ENCODE results near the gene DENND10.

Gene DENND10, protein sequence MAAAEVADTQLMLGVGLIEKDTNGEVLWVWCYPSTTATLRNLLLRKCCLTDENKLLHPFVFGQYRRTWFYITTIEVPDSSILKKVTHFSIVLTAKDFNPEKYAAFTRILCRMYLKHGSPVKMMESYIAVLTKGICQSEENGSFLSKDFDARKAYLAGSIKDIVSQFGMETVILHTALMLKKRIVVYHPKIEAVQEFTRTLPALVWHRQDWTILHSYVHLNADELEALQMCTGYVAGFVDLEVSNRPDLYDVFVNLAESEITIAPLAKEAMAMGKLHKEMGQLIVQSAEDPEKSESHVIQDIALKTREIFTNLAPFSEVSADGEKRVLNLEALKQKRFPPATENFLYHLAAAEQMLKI

DNA sequence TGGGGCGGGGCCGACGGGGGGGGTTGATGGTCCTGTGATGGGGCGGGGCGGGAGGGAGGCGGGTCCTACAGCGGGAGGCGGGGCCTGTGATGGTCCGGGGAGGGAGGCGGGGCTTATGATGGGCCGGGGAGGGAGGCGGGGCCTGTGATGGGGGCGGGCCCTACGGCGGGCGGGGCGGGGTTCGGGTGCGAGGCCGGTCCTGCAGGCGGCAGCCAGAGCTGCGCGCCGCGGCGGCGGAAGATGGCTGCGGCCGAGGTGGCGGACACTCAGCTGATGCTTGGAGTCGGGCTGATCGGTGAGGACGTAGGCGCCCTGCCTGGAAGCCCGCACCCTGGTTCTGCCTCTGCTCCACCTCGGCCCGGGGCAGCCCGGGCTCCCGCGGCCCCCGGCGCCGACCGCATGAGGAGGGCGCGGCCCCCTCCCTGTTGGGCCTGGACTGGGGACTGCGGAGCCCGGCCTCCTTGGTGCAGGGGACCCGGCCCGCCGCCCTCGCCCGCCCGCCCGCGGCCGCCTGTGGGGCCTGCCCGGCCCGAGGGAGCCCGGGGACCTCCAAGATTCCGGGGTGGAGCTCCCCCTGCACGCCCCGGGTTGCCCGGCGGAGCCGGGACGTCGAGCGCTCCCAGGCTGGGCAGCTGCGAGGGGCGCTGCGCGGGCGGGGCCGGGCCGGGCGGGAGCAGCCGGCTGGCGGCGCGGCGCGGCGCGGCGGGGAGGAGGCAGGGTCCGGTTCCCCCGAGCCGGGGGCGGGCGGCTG lies at the start of gene DENND10:
Gene DENND10, plus strand, starts transcription at position 211 of the 751 bp plus-strand sequence. Its CDS starts 30 bp downstream, at position 241.
- DNase-seq (ENCODE audit: low read depth in 2 of 2), result peak; percentile 83 to 91
- TF ChIP-seq, protein P1, sequence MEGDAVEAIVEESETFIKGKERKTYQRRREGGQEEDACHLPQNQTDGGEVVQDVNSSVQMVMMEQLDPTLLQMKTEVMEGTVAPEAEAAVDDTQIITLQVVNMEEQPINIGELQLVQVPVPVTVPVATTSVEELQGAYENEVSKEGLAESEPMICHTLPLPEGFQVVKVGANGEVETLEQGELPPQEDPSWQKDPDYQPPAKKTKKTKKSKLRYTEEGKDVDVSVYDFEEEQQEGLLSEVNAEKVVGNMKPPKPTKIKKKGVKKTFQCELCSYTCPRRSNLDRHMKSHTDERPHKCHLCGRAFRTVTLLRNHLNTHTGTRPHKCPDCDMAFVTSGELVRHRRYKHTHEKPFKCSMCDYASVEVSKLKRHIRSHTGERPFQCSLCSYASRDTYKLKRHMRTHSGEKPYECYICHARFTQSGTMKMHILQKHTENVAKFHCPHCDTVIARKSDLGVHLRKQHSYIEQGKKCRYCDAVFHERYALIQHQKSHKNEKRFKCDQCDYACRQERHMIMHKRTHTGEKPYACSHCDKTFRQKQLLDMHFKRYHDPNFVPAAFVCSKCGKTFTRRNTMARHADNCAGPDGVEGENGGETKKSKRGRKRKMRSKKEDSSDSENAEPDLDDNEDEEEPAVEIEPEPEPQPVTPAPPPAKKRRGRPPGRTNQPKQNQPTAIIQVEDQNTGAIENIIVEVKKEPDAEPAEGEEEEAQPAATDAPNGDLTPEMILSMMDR (IDR thresholded peaks at IDR 0.05; ENCODE audit: low read depth, low read length), result no peak
- H3K4me3 ChIP-seq (replicated peaks in 1 of 2; ENCODE audit: low read depth in 2 of 2, low read length in 2 of 2), result peak within 1 kb of the TSS; percentile 75 to 78

DNA sequence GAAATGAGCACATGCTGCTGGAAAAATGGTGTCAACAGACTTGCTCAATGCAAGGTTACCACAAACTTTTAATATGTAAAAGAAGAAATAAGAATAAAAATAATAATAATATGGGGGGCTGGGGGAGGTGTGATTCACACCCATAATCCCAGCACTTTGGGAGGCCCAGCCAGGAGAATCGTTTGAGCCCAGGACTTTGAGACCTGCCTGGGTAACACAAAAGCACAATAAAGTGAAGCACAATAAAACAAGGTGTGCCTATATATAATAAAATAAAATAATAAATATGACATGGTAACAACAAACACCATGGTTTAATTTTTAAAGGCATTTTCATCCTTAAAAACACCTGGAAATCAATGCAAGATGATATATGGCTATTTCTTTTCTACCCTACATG lies 48.4 kb upstream of the DENND10 start:
- TF ChIP-seq, protein P1 (IDR thresholded peaks at IDR 0.05; ENCODE audit: low read depth, low read length), result no peak
- DNase-seq (ENCODE audit: low read depth in 2 of 2), result no peak
- no peak overlapping the region for H3K4me3 ChIP-seq (replicated peaks in 1 of 2; ENCODE audit: low read depth in 2 of 2, low read length in 2 of 2)

DNA sequence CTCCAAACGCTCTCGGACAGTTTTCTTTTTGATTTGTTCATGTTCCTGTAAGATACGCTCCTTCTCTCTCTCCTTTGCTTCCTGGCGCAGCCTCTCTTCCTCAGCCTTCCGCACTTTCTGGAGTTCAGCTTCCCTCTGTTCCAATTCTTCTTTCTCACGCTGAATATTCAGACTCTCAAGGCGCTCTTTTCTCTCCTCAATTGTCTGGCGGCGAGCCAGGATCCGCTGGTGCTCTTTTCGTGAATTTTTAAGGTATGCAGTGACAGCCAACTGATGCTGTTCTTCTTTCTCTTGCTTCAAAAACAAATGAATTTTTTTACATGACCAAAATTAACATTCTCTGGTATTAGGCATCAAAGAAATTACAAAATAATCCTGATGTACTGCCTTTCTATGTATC lies 45.9 kb upstream of the DENND10 start:
- H3K4me3 ChIP-seq (replicated peaks in 1 of 2; ENCODE audit: low read depth in 2 of 2, low read length in 2 of 2), result no peak overlapping the region
- TF ChIP-seq, protein P1 (IDR thresholded peaks at IDR 0.05; ENCODE audit: low read depth, low read length), result no peak
- no peak for DNase-seq (ENCODE audit: low read depth in 2 of 2)

DNA sequence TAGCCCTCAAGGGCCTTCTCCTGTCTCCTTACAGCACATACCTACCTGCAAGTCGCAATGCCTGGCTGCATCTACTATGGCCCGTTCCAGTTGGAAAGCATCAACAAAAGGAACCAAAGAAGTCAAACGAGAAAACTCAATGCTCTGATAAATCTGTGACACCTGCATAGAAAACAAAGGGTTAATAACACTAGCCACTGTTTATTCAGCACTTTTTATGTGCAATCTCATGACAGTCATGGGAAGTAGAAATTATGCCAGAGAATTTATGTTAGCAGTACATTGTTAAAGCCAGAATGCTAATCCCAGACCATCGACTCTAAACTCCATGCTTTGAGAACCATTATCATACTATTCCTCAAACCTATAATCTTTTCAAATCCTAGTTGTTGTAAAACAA lies 44.4 kb upstream of the DENND10 start:
- TF ChIP-seq, protein P1 (IDR thresholded peaks at IDR 0.05; ENCODE audit: low read depth, low read length), result no peak
- H3K4me3 ChIP-seq (replicated peaks in 1 of 2; ENCODE audit: low read depth in 2 of 2, low read length in 2 of 2), result no peak overlapping the region
- no peak for DNase-seq (ENCODE audit: low read depth in 2 of 2)

DNA sequence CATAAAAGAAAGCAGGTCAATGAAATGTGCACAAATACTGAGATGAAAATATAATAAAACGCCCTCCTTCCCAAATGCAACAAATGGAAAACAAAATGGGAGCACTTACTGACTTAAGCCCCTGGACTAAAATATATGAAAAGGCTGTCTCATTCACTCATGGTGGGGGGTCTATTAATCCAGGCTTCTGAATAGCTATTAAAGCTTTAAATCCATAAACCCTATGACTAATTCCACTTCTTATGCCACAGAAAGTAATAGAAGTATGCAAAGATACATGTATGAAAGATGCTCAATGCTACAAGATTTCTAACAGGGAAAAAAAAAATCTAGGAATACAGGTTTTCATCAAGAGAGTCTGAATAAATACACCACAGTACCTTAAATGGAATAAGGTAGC lies 43.8 kb upstream of the DENND10 start:
- no peak for DNase-seq (ENCODE audit: low read depth in 2 of 2)
- TF ChIP-seq, protein P1 (IDR thresholded peaks at IDR 0.05; ENCODE audit: low read depth, low read length), result no peak
- no peak overlapping the region for H3K4me3 ChIP-seq (replicated peaks in 1 of 2; ENCODE audit: low read depth in 2 of 2, low read length in 2 of 2)

DNA sequence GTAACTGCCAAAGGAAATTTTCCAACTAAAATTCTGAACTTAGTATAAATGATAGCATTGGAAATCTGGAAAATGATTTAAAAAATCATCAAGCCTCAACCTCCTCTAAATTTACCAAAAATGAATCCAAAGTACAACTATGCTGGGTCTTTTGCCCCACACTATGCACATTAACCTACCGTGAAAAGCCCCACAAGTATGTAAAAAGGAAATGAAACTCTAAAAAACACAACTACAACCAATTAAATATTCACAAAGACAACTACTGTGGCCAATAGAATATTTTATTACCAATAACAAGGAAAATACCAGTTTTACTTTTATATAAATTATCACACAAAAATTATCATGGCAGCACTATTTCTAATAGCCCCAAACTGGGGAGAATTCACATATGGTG lies 42.6 kb upstream of the DENND10 start:
- TF ChIP-seq, protein P1 (IDR thresholded peaks at IDR 0.05; ENCODE audit: low read depth, low read length), result no peak
- no peak for DNase-seq (ENCODE audit: low read depth in 2 of 2)
- H3K4me3 ChIP-seq (replicated peaks in 1 of 2; ENCODE audit: low read depth in 2 of 2, low read length in 2 of 2), result no peak overlapping the region

All from cardiac fibroblast (primary cell).